Left colon (tissue), 2 donors: ENCODE measurements around the gene AMBN. TPM values are rescaled to one million over a fixed set of nuclear protein-coding genes. Genes with fewer than 3 reads are reported as not detected.

Experiments
- ATAC-seq: fragments of 200-7000 bp; cut with Tn5 transposase; one replicate; pipeline ENCODE4 v1.9.1; 2020; ENCODE audit warnings: mild to moderate bottlenecking, moderate library complexity
- DNase-seq, 2 donors: peaks; one replicate each; pipeline ENCODE4 v3.0.0-alpha.2; 2020
- intact Hi-C, 2 donors: fragments of 100-400 bp; cut with DNase I in 1 of 2; cut with micrococcal nuclease in 1 of 2; formaldehyde crosslinking; loops; one replicate each; pipeline versions ENCODE4 v1.11.2 to v1.14.0; 2022; cut with DNase I, micrococcal nuclease
- total RNA-seq, 2 donors: library from RNA; stranded (reverse); fragmentation: NEBNext Ultra II Directional; extraction: Animal tissue kit (Norgen Biotek cat#: 25700); gene quantifications; one replicate each; pipeline ENCODE4 v1.2.1, GENCODE V29; 2021
- donor health status: DM: no; HTN: no; CAD: no.
- donor health status: DM: yes; HTN: yes; CAD: no.

The AMBN gene
- total RNA-seq, 2 donors from 2014 or later, result not detected

DNA sequence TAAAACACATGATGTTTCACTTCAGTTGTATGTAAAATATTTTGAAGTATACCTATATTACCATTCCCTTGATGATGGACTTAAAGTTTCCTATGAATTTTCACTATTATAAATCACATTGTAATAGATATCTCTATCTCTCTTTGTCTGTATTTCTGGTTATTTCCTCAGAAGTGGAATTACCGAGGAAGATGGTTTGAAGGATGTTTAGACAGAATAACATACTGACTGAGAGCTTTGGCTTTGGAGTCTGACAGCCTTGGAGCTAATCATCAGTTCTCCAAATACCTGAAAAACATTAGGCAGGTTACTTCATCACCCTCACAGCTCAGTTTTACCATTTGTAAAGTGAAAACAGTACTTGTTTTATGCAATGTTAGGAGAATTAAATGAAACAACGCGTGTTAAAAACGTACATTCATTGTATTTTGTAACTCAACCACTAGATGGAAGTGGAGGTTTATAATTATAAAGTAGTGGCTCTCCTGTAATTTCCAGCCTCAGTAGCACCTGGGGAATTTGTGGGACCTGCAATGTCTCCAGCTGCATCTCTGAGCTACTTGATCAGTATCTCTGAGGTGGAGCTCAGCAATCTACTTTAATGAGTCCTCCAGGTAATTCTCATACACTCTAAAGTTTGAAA lies 59.9 kb downstream of the AMBN start:
- DNase-seq, result no peak
- intact Hi-C loops, result loop anchor here in 1 of 2 donors (5.0 kb wide), 1 partner anchor 355 kb away; no protein-coding TSS in a partner anchor
- peak; percentile 64 for ATAC-seq

DNA sequence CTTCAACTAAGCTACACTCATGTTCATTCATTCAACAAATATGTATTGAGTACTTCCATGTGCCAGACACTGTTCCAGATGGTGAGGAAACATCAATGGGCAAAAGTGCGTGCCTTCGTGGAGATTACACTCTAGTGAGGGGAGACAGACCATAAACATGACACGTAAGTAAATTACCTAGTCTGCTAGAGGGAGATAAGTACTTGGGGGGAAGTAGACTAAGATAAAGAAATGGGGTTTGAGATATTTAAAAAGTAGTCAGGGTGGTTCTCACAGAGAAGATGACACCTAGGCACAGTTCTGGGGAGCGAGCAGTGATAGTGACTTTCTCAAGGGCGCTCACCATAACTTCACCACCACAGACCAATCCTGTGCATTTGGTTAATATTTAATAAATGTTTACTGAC lies 62.6 kb downstream of the AMBN start:
- ATAC-seq, result no peak
- intact Hi-C loops, result loop anchor here in 1 of 2 donors (5.0 kb wide), 1 partner anchor 353 kb away; no protein-coding TSS in a partner anchor

More for the DNA sequence above, 62.6 kb downstream of the AMBN start:
- no peak for DNase-seq

Other genes with a start within 250 kb of the AMBN start
- gene SMR3A, start 231.5 kb upstream of the AMBN start, total RNA-seq, result not detected
- gene SMR3B, start 209.1 kb upstream of the AMBN start, total RNA-seq, result not detected
- not detected for gene OPRPN, start 194.3 kb upstream of the AMBN start, total RNA-seq
- not detected for gene MUC7, start 120.1 kb upstream of the AMBN start, total RNA-seq
- gene AMTN, start 73.7 kb upstream of the AMBN start, total RNA-seq, result not detected
- not detected for gene ENAM, start 36.5 kb downstream of the AMBN start, total RNA-seq
- gene JCHAIN, start 74.3 kb downstream of the AMBN start, total RNA-seq, result 100 to 1,000 TPM; 114 to 909 TPM
- gene UTP3, start 96.3 kb downstream of the AMBN start, total RNA-seq, result 10 to 100 TPM; 18.4 to 19.7 TPM
- gene RUFY3, start 129.7 kb downstream of the AMBN start, total RNA-seq, result 10 to 100 TPM; 37.2 to 37.8 TPM
- gene GRSF1, start 247.6 kb downstream of the AMBN start, total RNA-seq, result 10 to 100 TPM; 79.3 to 86.0 TPM